Thyroid gland (tissue), 4 donors: Measurements from ENCODE around the gene CENPL.

Experiments used
- POLR2A ChIP-seq, 2 donors: fragments of 450-650 bp; IDR thresholded peaks; one replicate each; pipeline ENCODE4 v1.6.1; 2017; ENCODE audit warnings: antibody characterized with exemption in 2 of 2, mild to moderate bottlenecking in 2 of 2, moderate library complexity in 1 of 2
- TF ChIP-seq, protein P1 (sequence below), 6 experiments: fragments of 200-600 bp in 3 of 6; fragments of 450-650 bp in 3 of 6; sonication (generic) in 3 of 6; IDR thresholded peaks; one replicate each; pipeline ENCODE4 v1.5.1; 2016 to 2019; ENCODE audit warnings: antibody characterized with exemption in 6 of 6, mild to moderate bottlenecking in 2 of 6, inconsistent platforms in 1 of 6, moderate library complexity in 1 of 6

- no peak for TF ChIP-seq POLR2A (IDR thresholded peaks at IDR 0.05)
- TF ChIP-seq, protein P1, sequence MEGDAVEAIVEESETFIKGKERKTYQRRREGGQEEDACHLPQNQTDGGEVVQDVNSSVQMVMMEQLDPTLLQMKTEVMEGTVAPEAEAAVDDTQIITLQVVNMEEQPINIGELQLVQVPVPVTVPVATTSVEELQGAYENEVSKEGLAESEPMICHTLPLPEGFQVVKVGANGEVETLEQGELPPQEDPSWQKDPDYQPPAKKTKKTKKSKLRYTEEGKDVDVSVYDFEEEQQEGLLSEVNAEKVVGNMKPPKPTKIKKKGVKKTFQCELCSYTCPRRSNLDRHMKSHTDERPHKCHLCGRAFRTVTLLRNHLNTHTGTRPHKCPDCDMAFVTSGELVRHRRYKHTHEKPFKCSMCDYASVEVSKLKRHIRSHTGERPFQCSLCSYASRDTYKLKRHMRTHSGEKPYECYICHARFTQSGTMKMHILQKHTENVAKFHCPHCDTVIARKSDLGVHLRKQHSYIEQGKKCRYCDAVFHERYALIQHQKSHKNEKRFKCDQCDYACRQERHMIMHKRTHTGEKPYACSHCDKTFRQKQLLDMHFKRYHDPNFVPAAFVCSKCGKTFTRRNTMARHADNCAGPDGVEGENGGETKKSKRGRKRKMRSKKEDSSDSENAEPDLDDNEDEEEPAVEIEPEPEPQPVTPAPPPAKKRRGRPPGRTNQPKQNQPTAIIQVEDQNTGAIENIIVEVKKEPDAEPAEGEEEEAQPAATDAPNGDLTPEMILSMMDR (IDR thresholded peaks at IDR 0.05) = no peak
These were observed 41.9 kb upstream of the CENPL start for GRCh38 chr1:173866413-173867115.
